DMS53 treated with DMSO at 0.1 percent for 48 hours (cell line): ENCODE results near the gene BICRA.
A peak's percentile ranks its signal among the peaks of the same experiment; 100 is the strongest.

ENCODE experiments used
- DNase-seq: peaks from one replicate; lab custom pipeline; 2025; ENCODE audit not compliant: unreplicated experiment; lab: John Stamatoyannopoulos, UW

The BICRA gene

GRCh38 chr19:47691782-47692181, 82.8 kb downstream of the BICRA start:
- DNase-seq, result no peak

- no peak for DNase-seq
These were observed 84.6 kb downstream of the BICRA start for GRCh38 chr19:47693489-47693888.

- DNase-seq, result no peak
These were observed 85.0 kb downstream of the BICRA start for GRCh38 chr19:47693903-47694302.

- no peak for DNase-seq
These were observed 85.7 kb downstream of the BICRA start for GRCh38 chr19:47694466-47695273.

- no peak for DNase-seq
These were observed 86.8 kb downstream of the BICRA start for GRCh38 chr19:47695533-47696262.

GRCh38 chr19:47696635-47697034, 87.7 kb downstream of the BICRA start:
- no peak for DNase-seq

GRCh38 chr19:47697863-47698609, 89.1 kb downstream of the BICRA start:
- DNase-seq, result peak; percentile 75

GRCh38 chr19:47698631-47699359, 89.9 kb downstream of the BICRA start:
- no peak for DNase-seq

- DNase-seq, result no peak
These were observed 90.5 kb downstream of the BICRA start for GRCh38 chr19:47699360-47699917.

- no peak for DNase-seq
These were observed 92.2 kb downstream of the BICRA start for GRCh38 chr19:47700934-47701716.

- no peak for DNase-seq
These were observed 93.0 kb downstream of the BICRA start for GRCh38 chr19:47701717-47702552.

GRCh38 chr19:47702671-47703070, 93.7 kb downstream of the BICRA start:
- DNase-seq, result no peak

GRCh38 chr19:47703301-47703700, 94.4 kb downstream of the BICRA start:
- DNase-seq, result no peak

GRCh38 chr19:47704024-47704423, 95.1 kb downstream of the BICRA start:
- no peak for DNase-seq

- no peak for DNase-seq
These were observed 95.7 kb downstream of the BICRA start for GRCh38 chr19:47704656-47705055.

- DNase-seq, result no peak
These were observed 98.4 kb downstream of the BICRA start for GRCh38 chr19:47707135-47707925.

- DNase-seq, result no peak
These were observed 102.8 kb downstream of the BICRA start for GRCh38 chr19:47711652-47712242.
